ENCODE data around the gene MAP7D2.
"Not testable (repeated sequence)": the region's sequence is repeated elsewhere in the genome, so short reads cannot be mapped to it uniquely, and the experiment has no call there.

MAP7D2 gene

GRCh38 chrX:20116577-20117240, at the start of gene MAP7D2:
Gene MAP7D2, minus strand, starts transcription at chrX:20116907. Its CDS starts 28 bp downstream, at chrX:20116879.
- no peak for DNase-seq

- DNase-seq: not testable (repeated sequence)
Observed at GRCh38 chrX:20162516-20162915, 45.8 kb upstream of the MAP7D2 start.

- DNase-seq: no peak
Observed at GRCh38 chrX:20159797-20160385, 43.2 kb upstream of the MAP7D2 start.

GRCh38 chrX:20151689-20152088, 35.0 kb upstream of the MAP7D2 start:
- DNase-seq: no peak

- no peak for DNase-seq
Observed at GRCh38 chrX:20149326-20149725, 32.6 kb upstream of the MAP7D2 start.

- no peak for DNase-seq
Observed at GRCh38 chrX:20147561-20147960, 30.9 kb upstream of the MAP7D2 start.

- no peak for DNase-seq
Observed at GRCh38 chrX:20144491-20144890, 27.8 kb upstream of the MAP7D2 start.

- no peak for DNase-seq
Observed at GRCh38 chrX:20143561-20143960, 26.9 kb upstream of the MAP7D2 start.

GRCh38 chrX:20143111-20143510, 26.4 kb upstream of the MAP7D2 start:
- DNase-seq: no peak

- peak; percentile 93 for DNase-seq
Observed at GRCh38 chrX:20141281-20142220, 24.8 kb upstream of the MAP7D2 start, which contains the start of gene EIF1AX. Gene EIF1AX, minus strand, starts transcription at chrX:20141838. Its CDS starts 198 bp downstream, at chrX:20141640.

- no peak for DNase-seq
Observed at GRCh38 chrX:20140420-20140819, 23.7 kb upstream of the MAP7D2 start.

- DNase-seq: no peak
Observed at GRCh38 chrX:20139966-20140365, 23.3 kb upstream of the MAP7D2 start.

GRCh38 chrX:20135944-20136343, 19.2 kb upstream of the MAP7D2 start:
- DNase-seq: no peak

- no peak for DNase-seq
Observed at GRCh38 chrX:20132666-20133065, 16.0 kb upstream of the MAP7D2 start.

- DNase-seq: no peak
Observed at GRCh38 chrX:20130357-20130756, 13.7 kb upstream of the MAP7D2 start.

- DNase-seq: no peak
Observed at GRCh38 chrX:20129547-20129946, 12.8 kb upstream of the MAP7D2 start.

GRCh38 chrX:20128670-20129069, 12.0 kb upstream of the MAP7D2 start:
- no peak for DNase-seq

GRCh38 chrX:20127440-20127839, 10.7 kb upstream of the MAP7D2 start:
- not testable (repeated sequence) for DNase-seq

GRCh38 chrX:20126833-20127232, 10.1 kb upstream of the MAP7D2 start:
- DNase-seq: not testable (repeated sequence)

- no peak for DNase-seq
Observed at GRCh38 chrX:20124964-20125363, 8.3 kb upstream of the MAP7D2 start.

- no peak for DNase-seq
Observed at GRCh38 chrX:20118065-20118824, 1.5 kb upstream of the MAP7D2 start.

- no peak for DNase-seq
Observed at GRCh38 chrX:20116087-20116576, 575 bp downstream of the MAP7D2 start.

Measured in activated effector memory CD4-positive, alpha-beta T cell treated with Interleukin-2 at 50 U/mL for 16 hours (primary cell).